Tibial nerve (tissue), 3 donors: ENCODE data around the gene ANOS1.

Experiments
- CTCF ChIP-seq, 5 experiments: fragments of 200-600 bp in 3 of 5; fragments of 450-650 bp in 2 of 5; sonication (generic) in 3 of 5; IDR thresholded peaks; one replicate each; pipeline ENCODE4 v1.5.1; 2016 to 2019; ENCODE audit warnings: antibody characterized with exemption in 5 of 5, mild to moderate bottlenecking in 3 of 5, moderate library complexity in 2 of 5
- POLR2A ChIP-seq, 2 donors: fragments of 450-650 bp; IDR thresholded peaks; one replicate each; pipeline ENCODE4 v1.6.1; 2017; ENCODE audit warnings: antibody characterized with exemption in 2 of 2, mild to moderate bottlenecking in 2 of 2, moderate library complexity in 2 of 2

DNA sequence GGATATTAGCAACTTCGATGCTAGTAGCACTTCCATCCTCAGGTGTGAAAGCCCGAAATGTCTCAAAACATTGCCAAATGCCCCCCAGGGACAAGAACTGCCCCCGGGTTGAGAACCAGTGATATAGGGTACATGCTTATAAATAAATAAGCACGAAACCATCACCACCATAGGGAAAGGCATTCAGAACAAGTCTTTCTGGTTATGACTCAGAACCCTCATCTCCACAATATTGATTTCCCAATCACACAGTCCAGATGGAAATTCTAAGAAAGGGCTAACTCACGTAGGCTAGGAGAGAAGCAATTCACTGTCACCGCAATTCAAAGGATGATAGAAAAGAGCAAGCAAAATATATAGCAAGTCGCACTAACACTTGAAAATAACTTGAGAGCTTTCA, 84.8 kb downstream of the ANOS1 start:
- TF ChIP-seq CTCF (IDR thresholded peaks at IDR 0.05) (no peak), POLR2A (IDR thresholded peaks at IDR 0.05) (no peak)
